ENCODE data around the gene OSM.
A peak's percentile ranks its signal among the peaks of the same experiment; 100 is the strongest.

OSM gene

GRCh38 chr22:30285176-30285845 lies 18.7 kb upstream of the OSM start:
- no peak for DNase-seq (ENCODE audit: low spot score)

GRCh38 chr22:30284666-30285065 lies 18.0 kb upstream of the OSM start:
- no peak for DNase-seq (ENCODE audit: low spot score)

- DNase-seq (ENCODE audit: low spot score) = no peak
These were observed 17.5 kb upstream of the OSM start for GRCh38 chr22:30284172-30284571.

- DNase-seq (ENCODE audit: low spot score) = no peak
These were observed 16.7 kb upstream of the OSM start for GRCh38 chr22:30283342-30283741.

- DNase-seq (ENCODE audit: low spot score) = no peak
These were observed 16.0 kb upstream of the OSM start for GRCh38 chr22:30282616-30283046.

GRCh38 chr22:30280505-30280904 lies 13.9 kb upstream of the OSM start:
- DNase-seq (ENCODE audit: low spot score) = no peak

- no peak for DNase-seq (ENCODE audit: low spot score)
These were observed 13.3 kb upstream of the OSM start for GRCh38 chr22:30279932-30280331.

- peak; percentile 70 for DNase-seq (ENCODE audit: low spot score)
These were observed 12.6 kb upstream of the OSM start for GRCh38 chr22:30279046-30279788.

GRCh38 chr22:30277547-30278344 lies 11.1 kb upstream of the OSM start:
- peak; percentile 75 for DNase-seq (ENCODE audit: low spot score)

- DNase-seq (ENCODE audit: low spot score) = no peak
These were observed 9.4 kb upstream of the OSM start for GRCh38 chr22:30276039-30276438.

GRCh38 chr22:30275625-30276024 lies 9.0 kb upstream of the OSM start:
- no peak for DNase-seq (ENCODE audit: low spot score)

GRCh38 chr22:30274437-30274812 lies 7.8 kb upstream of the OSM start:
- DNase-seq (ENCODE audit: low spot score) = no peak

- DNase-seq (ENCODE audit: low spot score) = no peak
These were observed 7.2 kb upstream of the OSM start for GRCh38 chr22:30273711-30274436.

GRCh38 chr22:30272781-30273601 lies 6.3 kb upstream of the OSM start:
- DNase-seq (ENCODE audit: low spot score) = no peak

GRCh38 chr22:30270832-30271231 lies 4.2 kb upstream of the OSM start:
- no peak for DNase-seq (ENCODE audit: low spot score)

- no peak for DNase-seq (ENCODE audit: low spot score)
These were observed 1.7 kb upstream of the OSM start for GRCh38 chr22:30268331-30268730.

GRCh38 chr22:30267382-30268302 lies 991 bp upstream of the OSM start:
- DNase-seq (ENCODE audit: low spot score) = no peak

GRCh38 chr22:30265823-30266444 lies 717 bp downstream of the OSM start:
- no peak for DNase-seq (ENCODE audit: low spot score)

GRCh38 chr22:30265131-30265720 lies 1.4 kb downstream of the OSM start:
- no peak for DNase-seq (ENCODE audit: low spot score)
